Immature natural killer cell (primary cell): ENCODE measurements around the gene SNRNP48. TPM values are rescaled to one million over a fixed set of nuclear protein-coding genes. Genes with fewer than 3 reads are reported as not detected.

Source experiments
- DNase-seq, 3 donors: peaks; one replicate each; pipeline ENCODE4 v3.0.0; 2022; ENCODE audit warnings: mixed read lengths in 1 of 3
- H3K27ac Mint-ChIP-seq, 6 donors: one replicate each; pipeline ENCODE4 v1.8.0; 2020; ENCODE audit warnings: mixed read lengths in 6 of 6, mild to moderate bottlenecking in 5 of 6, inconsistent platforms in 4 of 6, moderate library complexity in 3 of 6
- H3K27me3 Mint-ChIP-seq, 3 donors: one replicate each; pipeline ENCODE4 v1.8.0; 2020 to 2021; ENCODE audit warnings: low read depth in 3 of 3, mild to moderate bottlenecking in 3 of 3, mixed read lengths in 3 of 3, moderate library complexity in 3 of 3, inconsistent platforms in 1 of 3
- H3K36me3 Mint-ChIP-seq, 3 donors: one replicate each; pipeline ENCODE4 v1.8.0; 2020; ENCODE audit warnings: mixed read lengths in 3 of 3, inconsistent platforms in 2 of 3, mild to moderate bottlenecking in 2 of 3
- H3K4me1 Mint-ChIP-seq, 2 donors: one replicate each; pipeline ENCODE4 v1.8.0; 2020; ENCODE audit warnings: inconsistent platforms in 2 of 2, mild to moderate bottlenecking in 2 of 2, mixed read lengths in 2 of 2, moderate library complexity in 1 of 2
- H3K4me3 Mint-ChIP-seq, 5 donors: one replicate each; pipeline ENCODE4 v1.8.0; 2020; ENCODE audit warnings: mild to moderate bottlenecking in 5 of 5, mixed read lengths in 5 of 5, inconsistent platforms in 3 of 5, moderate library complexity in 3 of 5
- H3K9me3 Mint-ChIP-seq, 6 donors: one replicate each; pipeline ENCODE4 v1.8.0; 2020; ENCODE audit warnings: mild to moderate bottlenecking in 6 of 6, mixed read lengths in 6 of 6, inconsistent platforms in 4 of 6, moderate library complexity in 3 of 6
- polyA plus RNA-seq, 3 donors: library from polyadenylated mRNA; unstranded; fragments of 300-500 nt; fragmentation: Illumina TruSeq; gene quantifications; one replicate each; pipeline ENCODE4 v1.2.3, GENCODE V29; 2021

The SNRNP48 gene
- 1 to 10 TPM; 4.2 to 10.0 (median 9.8) TPM for polyA plus RNA-seq

- H3K4me1 Mint-ChIP-seq: peaks cover 36 to 45% of the 10 kb centered on the region in 2 donors
Observed at GRCh38 chr6:7589949-7590917, at the start of gene SNRNP48. Gene SNRNP48 (plus strand): TSS chr6:7590198. CDS start chr6:7590258, 60 bp downstream.

GRCh38 chr6:7540595-7540994 lies 49.4 kb upstream of the SNRNP48 start:
- Mint-ChIP-seq H3K4me1 (peaks cover 10 to 12% of the 10 kb centered on the region in 2 donors), H3K4me3 (peak overlapping the region; percentile 46 to 69 (median 58)), H3K27ac (no peak overlapping the region), H3K36me3 (no peaks in the 10 kb centered on the region), H3K9me3 (no peaks in the 10 kb centered on the region), H3K27me3 (peaks cover 13 to 40% (median 14%) of the 10 kb centered on the region in 3 donors)
- no peak for DNase-seq

More at GRCh38 chr6:7589949-7590917, at the start of gene SNRNP48:
- Mint-ChIP-seq H3K27me3 (peaks cover 0 to 5% (median 3%) of the 10 kb centered on the region in 3 donors), H3K27ac (peak within 1 kb of the TSS; percentile 85 to 96 (median 91)), H3K36me3 (peaks cover 0 to 4% (median 0%) of the 10 kb centered on the region in 3 donors), H3K9me3 (no peaks in the 10 kb centered on the region), H3K4me3 (peak within 1 kb of the TSS; percentile 97 to 100 (median 99))
- DNase-seq: peak; percentile 87 to 89 (median 88)

- Mint-ChIP-seq H3K27ac (no peak within 1 kb of the TSS), H3K9me3 (no peaks in the 10 kb centered on the region), H3K4me1 (peaks cover 10 to 12% of the 10 kb centered on the region in 2 donors), H3K4me3 (peak within 1 kb of the TSS; percentile 48 to 74 (median 64)), H3K27me3 (peaks cover 13 to 37% (median 15%) of the 10 kb centered on the region in 3 donors), H3K36me3 (no peaks in the 10 kb centered on the region)
- no peak for DNase-seq
Observed at GRCh38 chr6:7541175-7542064, 48.6 kb upstream of the SNRNP48 start, which contains the start of gene DSP. Gene DSP (plus strand): TSS chr6:7541671. CDS start chr6:7541916, 245 bp downstream.

GRCh38 chr6:7542065-7542873 lies 47.7 kb upstream of the SNRNP48 start:
- no peaks in the 10 kb centered on the region for H3K9me3 Mint-ChIP-seq
- H3K4me1 Mint-ChIP-seq: peaks cover 10 to 12% of the 10 kb centered on the region in 2 donors
- H3K27me3 Mint-ChIP-seq: peaks cover 13 to 33% (median 14%) of the 10 kb centered on the region in 3 donors
- no peaks in the 10 kb centered on the region for H3K36me3 Mint-ChIP-seq
- no peak overlapping the region for H3K27ac Mint-ChIP-seq
- DNase-seq: no peak
- peak overlapping the region; percentile 25 to 74 (median 48) for H3K4me3 Mint-ChIP-seq

- no peak for DNase-seq
- Mint-ChIP-seq H3K4me1 (peaks cover 10 to 12% of the 10 kb centered on the region in 2 donors), H3K4me3 (peak overlapping the region in 3 of 5 donors; percentile 15 to 53 (median 27)), H3K9me3 (no peaks in the 10 kb centered on the region), H3K36me3 (no peaks in the 10 kb centered on the region), H3K27ac (no peak overlapping the region), H3K27me3 (peaks cover 16 to 33% (median 17%) of the 10 kb centered on the region in 3 donors)
Observed at GRCh38 chr6:7542874-7543624, 46.9 kb upstream of the SNRNP48 start.

GRCh38 chr6:7543789-7544424 lies 46.1 kb upstream of the SNRNP48 start:
- H3K36me3 Mint-ChIP-seq: no peaks in the 10 kb centered on the region
- no peak for DNase-seq
- peaks cover 10 to 12% of the 10 kb centered on the region in 2 donors for H3K4me1 Mint-ChIP-seq
- H3K27ac Mint-ChIP-seq: no peak overlapping the region
- H3K9me3 Mint-ChIP-seq: no peaks in the 10 kb centered on the region
- H3K4me3 Mint-ChIP-seq: peak overlapping the region in 2 of 5 donors; percentile 15 to 22
- peaks cover 16 to 34% (median 17%) of the 10 kb centered on the region in 3 donors for H3K27me3 Mint-ChIP-seq

- Mint-ChIP-seq H3K4me3 (no peak overlapping the region), H3K9me3 (no peaks in the 10 kb centered on the region)
Observed at GRCh38 chr6:7544597-7544996, 45.4 kb upstream of the SNRNP48 start.

GRCh38 chr6:7545316-7546019 lies 44.5 kb upstream of the SNRNP48 start:
- no peaks in the 10 kb centered on the region for H3K36me3 Mint-ChIP-seq
- peaks cover 7 to 32% (median 16%) of the 10 kb centered on the region in 3 donors for H3K27me3 Mint-ChIP-seq
- H3K4me3 Mint-ChIP-seq: no peak overlapping the region
- no peak for DNase-seq
- H3K27ac Mint-ChIP-seq: no peak overlapping the region
- no peaks in the 10 kb centered on the region for H3K9me3 Mint-ChIP-seq
- H3K4me1 Mint-ChIP-seq: peaks cover 6 to 10% of the 10 kb centered on the region in 2 donors

More at GRCh38 chr6:7544597-7544996, 45.4 kb upstream of the SNRNP48 start:
- no peak for DNase-seq
- Mint-ChIP-seq H3K4me1 (peaks cover 10 to 12% of the 10 kb centered on the region in 2 donors), H3K27me3 (peaks cover 16 to 36% (median 16%) of the 10 kb centered on the region in 3 donors), H3K36me3 (no peaks in the 10 kb centered on the region), H3K27ac (no peak overlapping the region)

GRCh38 chr6:7546020-7546369 lies 44.0 kb upstream of the SNRNP48 start:
- Mint-ChIP-seq H3K27ac (no peak overlapping the region), H3K4me1 (peaks cover 1 to 5% of the 10 kb centered on the region in 2 donors), H3K36me3 (no peaks in the 10 kb centered on the region), H3K4me3 (no peak overlapping the region), H3K27me3 (peaks cover 7 to 26% (median 15%) of the 10 kb centered on the region in 3 donors), H3K9me3 (no peaks in the 10 kb centered on the region)
- no peak for DNase-seq

GRCh38 chr6:7546383-7546782 lies 43.6 kb upstream of the SNRNP48 start:
- DNase-seq: no peak
- H3K27ac Mint-ChIP-seq: no peak overlapping the region
- H3K9me3 Mint-ChIP-seq: no peaks in the 10 kb centered on the region
- no peak overlapping the region for H3K4me3 Mint-ChIP-seq
- peaks cover 0 to 3% of the 10 kb centered on the region in 2 donors for H3K4me1 Mint-ChIP-seq
- H3K36me3 Mint-ChIP-seq: no peaks in the 10 kb centered on the region
- peaks cover 7 to 26% (median 15%) of the 10 kb centered on the region in 3 donors for H3K27me3 Mint-ChIP-seq

- DNase-seq: no peak
- Mint-ChIP-seq H3K27ac (no peak overlapping the region), H3K9me3 (no peaks in the 10 kb centered on the region), H3K36me3 (no peaks in the 10 kb centered on the region), H3K4me3 (no peak overlapping the region), H3K27me3 (peaks cover 7 to 31% (median 15%) of the 10 kb centered on the region in 3 donors), H3K4me1 (peaks cover 0 to 1% of the 10 kb centered on the region in 2 donors)
Observed at GRCh38 chr6:7546896-7547295, 43.1 kb upstream of the SNRNP48 start.
